HCT116 (cell line): ENCODE data around the gene TSC2. TPM values are rescaled to one million over a fixed set of nuclear protein-coding genes. Genes with fewer than 3 reads are reported as not detected.

Experiments used
- ATAC-seq: fragments of 200-7000 bp; cut with Tn5 transposase; 2 replicates; pipeline ENCODE4 v1.9.1; 2020; ENCODE audit warnings: mild to moderate bottlenecking, moderate library complexity
- BruUV-seq: library from RNA; stranded (reverse); fragments of 400-500 nt; replicated peaks from 2 replicates; lab custom pipeline; 2021; lab: Mats Ljungman, UMichigan
- CTCF ChIA-PET: fragments of 300-600 bp; sonication (Branson Sonifier 250); formaldehyde crosslinking; loops from one replicate; lab custom pipeline; 2021; ENCODE audit warnings: antibody characterized with exemption; lab: Charles Lee
- POLR2A ChIA-PET: fragments of 300-600, 350-600 bp; sonication (Branson Sonifier 250); formaldehyde crosslinking; loops from one replicate; lab custom pipeline; 2021; ENCODE audit warnings: antibody characterized with exemption; lab: Charles Lee
- RAD21 ChIA-PET, 2 experiments: fragments of 300-600 bp; sonication (Branson Sonifier 250); formaldehyde crosslinking; loops; one replicate each; lab custom pipeline; 2023; ENCODE audit warnings: low total read pairs in 2 of 2; ENCODE audit not compliant: uncharacterized antibody in 2 of 2, unreplicated experiment in 2 of 2, low non-redundant PET in 1 of 2; lab: Charles Lee
- DNase-seq: peaks from one replicate; pipeline ENCODE4 v3.0.0-alpha.2; 2010; ENCODE audit warnings: low read depth, low spot score
- H2AFZ ChIP-seq: fragments of 200-600 bp; shearing (Covaris generic), sonication (generic); 2 replicates; pipeline ENCODE4 v1.6.1; 2017; ENCODE audit warnings: low read depth, mixed run types, mixed read lengths, antibody characterized with exemption, low read length; ENCODE audit not compliant: poor library complexity, severe bottlenecking
- H3K27ac ChIP-seq: 2 replicates; pipeline ENCODE4 v1.5.1; 2012; ENCODE audit warnings: low read depth, low read length
- H3K27me3 ChIP-seq: fragments of 200-600 bp; sonication (generic); 2 replicates; pipeline ENCODE4 v1.6.1; 2016; ENCODE audit warnings: mixed run types, low read length, mixed read lengths; ENCODE audit not compliant: insufficient read depth
- H3K36me3 ChIP-seq, 2 experiments: fragments of 200-500 bp in 1 of 2; fragments of 200-600 bp in 1 of 2; sonication (Bioruptor generic) in 1 of 2; sonication (generic) in 1 of 2; 2 replicates each; pipeline versions ENCODE4 v1.5.1 to v1.6.1; 2014 to 2016; ENCODE audit warnings: low read length in 2 of 2, inconsistent platforms in 1 of 2, mixed read lengths in 1 of 2, mixed run types in 1 of 2; ENCODE audit not compliant: insufficient read depth in 2 of 2, control insufficient read depth in 1 of 2
- H3K4me1 ChIP-seq, 2 experiments: fragments of 200-600 bp in 1 of 2; sonication (generic) in 1 of 2; 2 replicates each; pipeline versions ENCODE4 v1.5.1 to v1.6.1; 2012 to 2017; ENCODE audit warnings: low read length in 2 of 2, inconsistent platforms in 1 of 2, mild to moderate bottlenecking in 1 of 2, mixed read lengths in 1 of 2, mixed run types in 1 of 2, moderate library complexity in 1 of 2; ENCODE audit not compliant: insufficient read depth in 2 of 2, control insufficient read depth in 1 of 2
- H3K4me2 ChIP-seq: fragments of 200-600 bp; sonication (generic); 2 replicates; pipeline ENCODE4 v1.6.1; 2017; ENCODE audit warnings: mixed run types, low read length, mixed read lengths
- H3K4me3 ChIP-seq, 2 experiments: fragments of 200-600 bp in 1 of 2; sonication (generic) in 1 of 2; replicated peaks in 1 of 2; 2 replicates each; pipeline ENCODE4 v1.5.1; 2011 to 2016; ENCODE audit warnings: low read length in 2 of 2, control low read depth in 1 of 2, low read depth in 1 of 2, mild to moderate bottlenecking in 1 of 2, mixed read lengths in 1 of 2, mixed run types in 1 of 2
- H3K79me2 ChIP-seq: fragments of 200-600 bp; sonication (generic); 2 replicates; pipeline ENCODE4 v1.6.1; 2017; ENCODE audit warnings: mild to moderate bottlenecking, mixed run types, low read length, moderate library complexity, mixed read lengths; ENCODE audit not compliant: insufficient read depth
- H3K9ac ChIP-seq: fragments of 200-600 bp; sonication (generic); 2 replicates; pipeline ENCODE4 v1.6.1; 2016; ENCODE audit warnings: low read length, mixed read lengths
- H3K9me2 ChIP-seq: fragments of 200-600 bp; sonication (generic), shearing (Covaris generic); 2 replicates; pipeline ENCODE4 v1.6.1; 2017; ENCODE audit warnings: mixed run types, mild to moderate bottlenecking, moderate library complexity; ENCODE audit not compliant: insufficient read depth
- H3K9me3 ChIP-seq, 2 experiments: fragments of 200-500 bp in 1 of 2; fragments of 200-600 bp in 1 of 2; sonication (Bioruptor generic) in 1 of 2; sonication (generic) in 1 of 2; 2 replicates each; pipeline ENCODE4 v1.6.1; 2014 to 2017; ENCODE audit warnings: low read length in 2 of 2, mixed read lengths in 2 of 2, inconsistent platforms in 1 of 2, low read depth in 1 of 2, mild to moderate bottlenecking in 1 of 2, mixed run types in 1 of 2, moderate library complexity in 1 of 2; ENCODE audit not compliant: control insufficient read depth in 1 of 2, insufficient read depth in 1 of 2
- H4K20me1 ChIP-seq: fragments of 200-600 bp; sonication (generic), shearing (Covaris generic); 2 replicates; pipeline ENCODE4 v1.6.1; 2017; ENCODE audit warnings: mixed run types, mild to moderate bottlenecking, moderate library complexity; ENCODE audit not compliant: insufficient read depth
- ATF3 ChIP-seq: IDR thresholded peaks from 2 replicates; pipeline ENCODE4 v1.6.1; 2012
- CBX3 ChIP-seq: IDR thresholded peaks from 2 replicates; pipeline ENCODE4 v1.6.1; 2012; ENCODE audit warnings: low read depth
- CEBPB ChIP-seq: IDR thresholded peaks from 2 replicates; pipeline ENCODE4 v1.6.1; 2012; ENCODE audit warnings: low read depth
- EGR1 ChIP-seq: IDR thresholded peaks from 2 replicates; pipeline ENCODE4 v1.6.1; 2012; ENCODE audit warnings: low read depth
- ELF1 ChIP-seq: IDR thresholded peaks from 2 replicates; pipeline ENCODE4 v1.6.1; 2012; ENCODE audit warnings: low read depth, borderline replicate concordance
- EZH2 ChIP-seq: fragments of 200-600 bp; sonication (generic); IDR thresholded peaks from 2 replicates; pipeline ENCODE4 v1.6.1; 2017; ENCODE audit warnings: antibody characterized with exemption, mixed run types
- EZH2phosphoT487 ChIP-seq: fragments of 200-600 bp; IDR thresholded peaks from 2 replicates; pipeline ENCODE4 v1.6.1; 2018; ENCODE audit warnings: antibody characterized with exemption, borderline replicate concordance
- MAX ChIP-seq: IDR thresholded peaks from 2 replicates; pipeline ENCODE4 v1.6.1; 2012
- RAD21 ChIP-seq: IDR thresholded peaks from 2 replicates; pipeline ENCODE4 v1.6.1; 2012; ENCODE audit warnings: low read depth, mild to moderate bottlenecking
- REST ChIP-seq: IDR thresholded peaks from 2 replicates; pipeline ENCODE4 v1.6.1; 2012; ENCODE audit warnings: low read depth
- SIN3A ChIP-seq: IDR thresholded peaks from 2 replicates; pipeline ENCODE4 v1.6.1; 2012; ENCODE audit warnings: low read depth
- SRF ChIP-seq: IDR thresholded peaks from 2 replicates; pipeline ENCODE4 v1.6.1; 2012; ENCODE audit warnings: low read depth
- YY1 ChIP-seq: IDR thresholded peaks from 2 replicates; pipeline ENCODE4 v1.6.1; 2011; ENCODE audit warnings: low read length, low read depth, moderate library complexity, mild to moderate bottlenecking; ENCODE audit not compliant: insufficient replicate concordance; ENCODE audit errors: extremely low read depth
- ZBTB33 ChIP-seq: IDR thresholded peaks from 2 replicates; pipeline ENCODE4 v1.6.1; 2011; ENCODE audit warnings: mild to moderate bottlenecking, low read length, moderate library complexity; ENCODE audit not compliant: insufficient replicate concordance; ENCODE audit errors: extremely low read depth
- ZFX ChIP-seq: fragments of 450-650 bp; IDR thresholded peaks from 2 replicates; pipeline ENCODE4 v1.6.1; 2017
- intact Hi-C: fragments of 100-400 bp; cut with micrococcal nuclease; formaldehyde crosslinking; loops from 2 replicates; pipeline ENCODE4 v1.10.0; 2022
- total RNA-seq: library from RNA; stranded (reverse); gene quantifications from one replicate; pipeline ENCODE4 v1.2.1, GENCODE V29; 2021; ENCODE audit not compliant: unreplicated experiment

TSC2 gene
- total RNA-seq, 1 experiment from 2014 or later = 74.1 TPM

DNA sequence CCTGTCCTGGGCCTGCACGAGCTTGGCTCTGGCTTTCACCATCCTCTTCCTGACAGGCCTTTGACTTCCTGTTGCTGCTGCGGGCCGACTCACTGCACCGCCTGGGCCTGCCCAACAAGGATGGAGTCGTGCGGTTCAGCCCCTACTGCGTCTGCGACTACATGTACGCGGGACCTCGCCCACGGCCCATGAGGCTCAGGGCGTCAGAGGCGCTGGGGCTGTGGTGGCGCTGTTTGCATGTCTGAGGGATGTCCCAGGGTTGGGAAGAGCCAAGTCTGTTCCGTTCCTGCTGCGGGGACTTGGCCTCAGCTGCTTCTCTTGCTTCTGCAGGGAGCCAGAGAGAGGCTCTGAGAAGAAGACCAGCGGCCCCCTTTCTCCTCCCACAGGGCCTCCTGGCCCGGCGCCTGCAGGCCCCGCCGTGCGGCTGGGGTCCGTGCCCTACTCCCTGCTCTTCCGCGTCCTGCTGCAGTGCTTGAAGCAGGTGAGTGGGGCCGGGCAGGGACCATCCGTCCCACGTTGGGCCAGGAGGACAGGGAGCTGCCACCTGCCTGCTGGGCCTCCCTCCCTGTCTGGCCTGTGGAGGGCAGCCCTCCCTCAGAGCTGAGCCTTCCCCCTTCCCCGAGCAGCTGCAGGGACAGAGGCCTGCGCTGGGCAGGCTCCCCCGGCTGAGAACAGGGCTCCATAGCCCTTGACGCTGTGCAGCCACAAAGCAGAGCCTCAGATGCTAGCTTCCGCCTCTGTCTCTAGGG lies 23.8 kb downstream of the TSC2 start:
- BruUV-seq = no TSS peak
- DNase-seq (no peak), ATAC-seq (0 out of 2 replicates have a peak, but pooled peaks have one; percentile 30)
- H3K4me3 ChIP-seq = no peak overlapping the region
- no peaks in the 10 kb centered on the region for H3K9me2 ChIP-seq
- no peak for TF ChIP-seq EZH2
- TF ChIP-seq SIN3A = no peak
- TF ChIP-seq ZFX = no peak
- no peak for TF ChIP-seq CBX3
- TF ChIP-seq REST = no peak
- no peak for TF ChIP-seq CEBPB
- TF ChIP-seq ATF3 = no peak
- no peak for TF ChIP-seq SRF
- no peak for TF ChIP-seq EGR1
- no peak for TF ChIP-seq MAX
- no peak for TF ChIP-seq YY1
- no peak for TF ChIP-seq EZH2phosphoT487
- no peak for TF ChIP-seq ELF1
- TF ChIP-seq ZBTB33 = no peak
- TF ChIP-seq RAD21 = no peak
- no peaks in the 10 kb centered on the region for H3K27me3 ChIP-seq
- no peaks in the 10 kb centered on the region for H3K79me2 ChIP-seq
- H3K36me3 ChIP-seq = peaks cover 0 to 8% of the 10 kb centered on the region in 2 experiments; a peak in 2 of 4 replicates
- no peak overlapping the region for H2AFZ ChIP-seq
- CTCF ChIA-PET = no interaction called here
- no peaks in the 10 kb centered on the region for H4K20me1 ChIP-seq
- intact Hi-C loops = no loop called here
- RAD21 ChIA-PET = no interaction called here
- no peak overlapping the region for H3K27ac ChIP-seq
- no peaks in the 10 kb centered on the region for H3K9me3 ChIP-seq
- POLR2A ChIA-PET = no interaction called here
- H3K4me2 ChIP-seq = no peak overlapping the region
- H3K4me1 ChIP-seq = no peaks in the 10 kb centered on the region
- no peak overlapping the region for H3K9ac ChIP-seq
